ENCODE measurements around the gene RPL19.
"Not testable (repeated sequence)": the region's sequence is repeated elsewhere in the genome, so short reads cannot be mapped to it uniquely, and the experiment has no call there.

The RPL19 gene

GRCh38 chr17:39244016-39244599 lies 44.0 kb downstream of the RPL19 start:
- no peak for DNase-seq (ENCODE audit: low read depth)

DNA sequence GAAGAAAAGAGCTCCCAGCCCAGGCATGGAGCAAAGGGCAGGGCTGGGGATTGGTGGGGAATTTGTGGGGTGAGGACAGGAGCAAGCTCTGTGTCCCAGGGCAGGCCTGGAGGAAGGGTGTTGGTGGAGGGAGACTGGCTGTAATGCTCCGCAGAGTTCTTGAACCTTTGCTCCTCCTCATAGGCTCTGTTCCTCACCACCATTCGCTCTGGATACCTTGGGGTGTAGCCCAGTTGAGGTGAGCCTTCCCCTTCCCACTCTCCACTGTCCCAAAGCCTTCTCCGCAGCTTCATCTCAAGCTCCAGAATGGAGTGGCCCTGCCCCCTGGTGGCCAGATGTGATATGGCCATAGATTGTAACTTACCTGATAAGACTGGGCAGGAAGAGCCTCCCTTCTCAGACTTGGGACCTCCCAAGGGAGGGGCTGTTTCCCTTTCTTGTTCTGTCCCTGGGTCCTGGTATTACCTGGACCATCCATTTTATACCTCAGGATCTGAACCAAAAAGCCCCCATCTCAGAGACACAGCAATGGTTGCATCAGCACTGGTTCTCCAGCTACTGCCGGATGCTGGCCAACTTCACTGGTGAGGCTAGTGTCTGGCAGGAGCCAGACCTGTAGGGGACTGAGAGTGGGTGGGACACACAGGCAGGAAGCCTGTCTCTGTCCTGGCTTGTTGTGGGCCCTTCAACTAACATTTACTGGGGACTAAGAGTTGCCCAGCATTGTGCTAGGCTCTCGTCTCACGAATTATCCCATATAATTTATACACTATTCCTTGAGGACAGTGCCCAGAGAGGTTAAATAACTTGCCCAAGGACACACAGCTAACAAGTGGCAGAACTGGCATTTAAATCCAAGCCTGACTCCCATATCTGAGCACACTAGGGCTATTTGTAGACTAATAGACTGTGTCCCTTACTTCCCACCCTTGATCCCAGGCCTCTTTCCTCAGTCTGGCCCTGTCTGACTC lies 44.8 kb downstream of the RPL19 start:
- peak; percentile 56 for DNase-seq (ENCODE audit: low read depth)

- DNase-seq (ENCODE audit: low read depth), result no peak
These were observed 46.2 kb downstream of the RPL19 start for GRCh38 chr17:39246274-39246673.

- DNase-seq (ENCODE audit: low read depth), result not testable (repeated sequence)
These were observed 50.0 kb downstream of the RPL19 start for GRCh38 chr17:39250076-39250475.

GRCh38 chr17:39251997-39252396 lies 51.9 kb downstream of the RPL19 start:
- no peak for DNase-seq (ENCODE audit: low read depth)

- DNase-seq (ENCODE audit: low read depth), result no peak
These were observed 52.8 kb downstream of the RPL19 start for GRCh38 chr17:39252788-39253460.
